HG02763 (cell line): Measurements from ENCODE around the gene ADAMTSL2.

ENCODE experiments used
- ATAC-seq: cut with Tn5 transposase; IDR thresholded peaks from one replicate; pipeline ENCODE4 v1.9.1; 2021; ENCODE audit warnings: mild to moderate bottlenecking, moderate library complexity; ENCODE audit not compliant: unreplicated experiment

ADAMTSL2 gene

GRCh38 chr9:133516256-133516960, 18.1 kb upstream of the ADAMTSL2 start:
- no peak for ATAC-seq

DNA sequence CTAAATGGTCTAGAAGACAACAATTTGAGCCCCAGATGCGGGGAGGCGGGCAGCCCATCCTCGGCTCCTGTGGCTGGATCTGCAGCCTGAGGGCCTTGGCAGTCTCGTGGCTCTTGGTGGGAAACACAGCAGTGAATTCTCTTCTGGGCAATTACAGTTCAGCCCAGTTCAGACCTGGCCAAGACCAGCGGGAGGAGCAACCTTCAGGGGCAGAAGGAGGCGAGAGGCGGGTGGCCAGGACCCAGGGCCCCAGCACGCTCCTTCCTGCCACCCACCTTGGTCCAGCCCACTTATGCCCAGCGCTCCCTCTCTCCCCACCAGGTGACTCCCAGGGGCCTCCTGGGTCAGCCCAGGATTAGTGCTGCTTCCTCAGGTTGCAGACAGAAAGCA, 17.5 kb upstream of the ADAMTSL2 start:
- no peak for ATAC-seq

DNA sequence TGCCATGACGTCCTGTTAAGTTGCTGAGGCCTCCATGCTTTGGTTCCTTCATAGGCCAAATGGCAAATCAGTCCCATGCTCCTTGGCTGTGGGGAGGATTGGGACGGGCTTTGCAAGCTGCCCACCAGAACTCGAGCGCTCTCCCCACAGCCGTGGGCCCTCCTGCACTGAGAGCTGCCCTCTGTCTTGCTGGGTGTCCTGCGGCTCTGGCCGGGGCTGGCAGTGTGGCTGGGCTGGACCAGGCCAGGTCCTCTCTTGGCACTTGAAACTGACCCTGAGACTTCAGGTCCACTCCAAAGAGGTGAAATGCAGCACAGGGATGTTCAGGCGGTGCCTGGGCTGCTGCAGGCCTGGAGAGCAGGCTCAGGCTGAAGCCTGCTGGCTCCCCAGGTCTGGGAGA, 16.8 kb upstream of the ADAMTSL2 start:
- ATAC-seq, result no peak

DNA sequence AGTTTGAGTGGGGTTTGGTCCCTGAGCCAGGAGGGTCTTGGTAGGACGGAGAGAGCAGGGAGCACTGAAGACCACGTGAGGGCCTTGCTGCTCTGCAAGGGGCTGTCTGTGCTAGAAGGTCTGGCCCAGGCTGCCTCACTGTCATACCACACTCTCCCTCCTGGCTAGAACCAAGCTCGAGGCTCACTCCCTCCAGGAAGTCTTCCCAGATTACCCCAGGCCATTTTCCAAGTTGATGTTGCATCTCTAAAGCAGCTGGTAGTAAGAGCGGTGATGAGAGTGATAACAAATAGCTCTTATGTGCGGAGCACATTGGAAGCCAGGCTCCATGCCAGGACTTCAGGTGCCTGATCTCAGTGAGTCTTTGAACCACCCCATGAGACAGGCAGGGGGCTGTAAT, 16.3 kb upstream of the ADAMTSL2 start:
- no peak for ATAC-seq

DNA sequence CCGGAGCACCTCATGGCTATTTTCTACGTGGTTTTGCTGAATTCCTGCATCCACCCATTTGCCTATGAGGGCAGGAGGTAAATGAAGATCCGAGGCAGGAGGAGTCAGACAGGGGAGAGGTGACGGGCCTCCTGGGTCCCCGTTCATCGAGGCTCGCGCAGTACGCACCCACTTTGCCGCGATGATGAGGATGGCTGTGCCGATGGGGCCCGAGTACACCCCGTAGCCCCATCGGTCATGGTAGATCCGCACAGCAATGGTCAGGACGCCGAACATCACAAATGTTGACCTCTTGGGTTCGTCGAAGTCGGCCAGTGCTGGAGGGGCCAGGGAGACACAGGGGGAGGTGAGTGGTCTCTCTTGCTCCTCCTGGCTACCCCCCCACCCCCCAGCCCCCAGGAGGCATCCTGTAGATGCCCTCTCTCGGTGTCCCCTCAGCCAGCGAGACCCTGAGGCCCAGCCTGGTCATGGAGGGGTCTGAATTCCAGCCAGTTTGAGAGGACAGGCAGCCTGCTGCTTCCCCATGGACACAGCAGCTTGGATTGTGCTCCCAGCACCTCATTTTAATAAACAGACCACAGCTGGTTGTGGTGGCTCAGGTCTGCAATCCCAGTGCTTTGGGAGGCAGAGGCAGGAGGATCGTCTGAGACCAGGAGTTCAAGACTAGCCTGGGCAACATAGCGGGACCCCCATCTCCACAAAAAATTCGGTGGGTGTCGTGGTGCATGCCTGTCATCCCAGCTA, 15.6 kb upstream of the ADAMTSL2 start:
- ATAC-seq, result no peak

GRCh38 chr9:133519693-133520092, 14.8 kb upstream of the ADAMTSL2 start:
- ATAC-seq, result no peak

GRCh38 chr9:133520121-133520835, 14.2 kb upstream of the ADAMTSL2 start:
- ATAC-seq, result no peak

GRCh38 chr9:133521122-133522072, 13.1 kb upstream of the ADAMTSL2 start:
- no peak for ATAC-seq

DNA sequence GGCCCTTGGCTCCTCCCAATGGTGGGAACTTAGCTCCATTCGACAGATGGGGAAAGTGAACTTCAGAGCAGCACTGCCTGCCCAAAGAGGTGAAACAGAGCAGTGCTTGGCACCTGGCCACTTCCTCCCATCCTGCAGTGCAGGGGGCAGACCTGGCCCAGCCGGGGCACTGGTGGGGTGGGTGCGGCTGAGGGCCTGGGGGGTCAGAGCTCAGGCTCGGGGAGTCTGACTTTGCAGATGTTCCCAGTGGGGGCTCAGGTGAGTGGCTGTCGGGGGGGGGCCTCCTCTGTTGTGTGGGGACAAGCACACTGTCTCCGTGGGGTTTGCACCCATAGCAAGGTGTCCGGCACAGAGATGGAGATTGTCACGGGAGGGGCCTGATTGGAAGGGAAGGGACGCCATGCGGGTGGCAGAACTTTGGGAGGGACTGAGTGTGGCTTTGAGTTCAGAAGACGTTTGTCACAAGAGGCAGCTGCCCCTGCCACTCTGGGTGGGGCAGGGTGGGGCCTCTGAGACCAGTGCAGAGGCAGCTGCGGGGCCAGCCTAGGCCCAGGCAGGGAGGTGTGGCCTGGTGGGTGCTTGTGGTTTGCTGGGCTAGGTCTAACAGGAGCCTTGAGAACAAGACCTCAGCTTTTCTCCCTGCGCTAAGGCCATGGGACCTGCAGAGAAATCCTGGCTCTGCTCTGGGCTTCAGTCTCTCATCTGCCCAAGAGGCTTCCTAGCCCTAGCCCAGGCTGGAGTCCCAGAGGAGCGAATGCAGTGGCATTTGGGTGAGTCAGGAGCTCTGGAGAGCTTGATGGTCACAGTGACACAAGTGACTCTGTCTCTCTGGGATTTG, 12.2 kb upstream of the ADAMTSL2 start:
- no peak for ATAC-seq

DNA sequence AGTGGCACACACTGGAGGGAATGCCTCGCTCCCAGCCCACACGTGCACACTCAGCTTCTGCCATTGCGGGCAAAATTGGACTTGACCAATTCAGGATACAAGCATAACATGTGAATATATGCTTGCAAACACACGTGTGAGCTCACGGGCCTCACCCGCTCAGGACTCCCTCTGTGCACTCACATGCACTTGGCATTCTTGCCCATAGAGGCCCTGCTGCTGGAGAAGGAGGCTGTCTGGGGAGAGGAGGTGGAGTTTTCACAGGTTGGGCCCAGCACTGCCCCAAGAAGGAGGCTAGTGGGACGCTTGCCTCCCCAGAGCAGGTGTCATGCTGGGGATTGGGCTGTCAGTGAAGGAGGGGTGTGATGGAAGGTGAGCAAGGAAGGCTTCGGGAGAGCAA, 11.4 kb upstream of the ADAMTSL2 start:
- no peak for ATAC-seq

GRCh38 chr9:133524146-133524545, 10.4 kb upstream of the ADAMTSL2 start:
- no peak for ATAC-seq

GRCh38 chr9:133524679-133525228, 9.8 kb upstream of the ADAMTSL2 start, which contains the start of gene MYMK:
MYMK (minus strand) TSS chr9:133524959; CDS start chr9:133524844, 115 bp downstream.
- ATAC-seq, result no peak

GRCh38 chr9:133525677-133526076, 8.8 kb upstream of the ADAMTSL2 start:
- no peak for ATAC-seq

GRCh38 chr9:133526721-133527321, 7.7 kb upstream of the ADAMTSL2 start:
- ATAC-seq, result no peak

DNA sequence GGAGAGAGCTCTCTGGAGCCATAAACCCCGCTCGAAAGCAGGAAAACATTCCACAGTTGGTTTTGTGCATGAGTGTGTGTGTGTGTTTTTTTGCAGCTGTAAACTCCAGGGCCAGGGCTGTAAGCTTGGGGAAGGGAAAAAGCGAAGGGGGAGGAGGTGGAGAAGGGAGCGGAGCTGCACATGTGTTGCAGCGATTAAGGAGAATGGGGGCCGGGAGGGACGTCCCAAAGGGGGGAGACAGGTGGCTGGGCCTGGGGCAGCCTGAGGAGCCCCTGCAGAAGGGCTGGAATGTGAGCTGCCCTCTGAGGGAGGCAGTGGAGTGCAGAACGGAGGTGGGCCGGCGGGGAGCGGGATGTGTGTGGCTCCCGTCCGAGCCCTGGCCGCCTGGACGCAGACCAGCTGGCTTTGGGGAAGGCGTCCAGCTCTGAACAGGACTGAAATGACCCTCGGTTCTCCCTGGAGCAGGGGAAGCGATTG, 7.0 kb upstream of the ADAMTSL2 start:
- no peak for ATAC-seq

GRCh38 chr9:133528001-133528875, 6.3 kb upstream of the ADAMTSL2 start:
- no peak for ATAC-seq

DNA sequence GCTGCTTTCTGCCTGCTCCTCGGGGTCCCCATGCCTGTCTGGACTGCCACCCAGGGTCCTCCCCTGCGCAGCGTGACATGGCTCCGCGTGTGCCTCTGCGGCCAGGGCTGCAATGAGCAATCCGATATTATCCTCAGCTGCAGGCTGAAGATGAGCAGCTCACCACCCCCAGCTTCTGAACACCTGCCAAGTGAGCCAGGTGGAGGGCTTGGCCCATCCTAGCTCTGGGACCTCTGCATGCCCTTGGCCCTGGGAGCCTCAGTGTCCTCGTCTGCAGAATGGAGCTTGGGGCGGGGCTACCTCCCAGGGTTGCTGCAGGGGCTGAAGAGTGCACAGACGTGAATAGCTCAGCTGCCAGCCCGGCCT, 5.6 kb upstream of the ADAMTSL2 start:
- ATAC-seq, result no peak

GRCh38 chr9:133529457-133529856, 5.0 kb upstream of the ADAMTSL2 start:
- ATAC-seq, result no peak
